T-helper 17 cell (primary cell): ENCODE results near the gene PLCH2. TPM values are rescaled to one million over a fixed set of nuclear protein-coding genes. Genes with fewer than 3 reads are reported as not detected.

Source experiments
- ATAC-seq: fragments of 150-1000 bp; cut with Tn5 transposase; 2 replicates; pipeline ENCODE4 v1.10.0; 2021; ENCODE audit warnings: mild to moderate bottlenecking, moderate library complexity
- DNase-seq, 3 donors: peaks; one replicate each; pipeline versions ENCODE4 v3.0.0 to v3.0.0-alpha.2; 2020 to 2021
- H3K9me3 ChIP-seq: one replicate; pipeline ENCODE4 v1.7.0; 2013; ENCODE audit warnings: low read length, mild to moderate bottlenecking; ENCODE audit not compliant: control insufficient read depth, poor library complexity, severe bottlenecking
- H3K27ac Mint-ChIP-seq: one replicate; pipeline ENCODE4 v1.8.0; 2022; ENCODE audit warnings: mild to moderate bottlenecking, moderate library complexity, mixed read lengths
- H3K27me3 Mint-ChIP-seq: one replicate; pipeline ENCODE4 v1.8.0; 2022; ENCODE audit warnings: mixed read lengths
- H3K36me3 Mint-ChIP-seq: one replicate; pipeline ENCODE4 v1.8.0; 2022; ENCODE audit warnings: low read depth, mixed read lengths
- H3K4me1 Mint-ChIP-seq: one replicate; pipeline ENCODE4 v1.8.0; 2022; ENCODE audit warnings: mild to moderate bottlenecking, mixed read lengths
- H3K4me3 Mint-ChIP-seq: one replicate; pipeline ENCODE4 v1.8.0; 2022; ENCODE audit warnings: mild to moderate bottlenecking, moderate library complexity, mixed read lengths
- total RNA-seq, 4 donors: library from RNA in 2 of 4; stranded (reverse) in 2 of 4; gene quantifications; one replicate each; pipeline ENCODE4 v1.2.3 and lab custom pipeline; 2022 to 2026

PLCH2 gene
- total RNA-seq, 2 donors from 2014 or later, result 30.0 to 39.3 TPM

DNA sequence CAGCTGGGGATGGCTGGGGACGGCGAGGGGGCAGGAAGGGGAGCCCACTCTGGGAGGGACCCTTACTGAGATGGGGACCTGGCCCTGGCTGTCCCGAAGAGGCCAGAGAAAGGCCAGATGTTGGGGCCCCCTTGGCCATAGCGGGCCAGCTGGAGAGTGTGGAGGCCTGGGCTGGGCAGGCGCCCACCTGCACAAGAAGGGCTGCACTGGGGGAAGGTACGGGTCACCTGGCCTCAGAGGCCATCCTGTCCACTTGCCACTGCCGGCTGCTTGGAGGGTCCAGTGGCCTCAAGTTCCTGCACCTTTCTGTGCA, 5.0 kb upstream of the PLCH2 start:
- no peak overlapping the region for H3K4me3 Mint-ChIP-seq
- DNase-seq (no peak), ATAC-seq (no peak)
- H3K27ac Mint-ChIP-seq, result no peak overlapping the region
- no peaks in the 10 kb centered on the region for H3K36me3 Mint-ChIP-seq
- no peaks in the 10 kb centered on the region for H3K27me3 Mint-ChIP-seq
- no peaks in the 10 kb centered on the region for H3K9me3 ChIP-seq
- peaks cover 2% of the 10 kb centered on the region for H3K4me1 Mint-ChIP-seq

DNA sequence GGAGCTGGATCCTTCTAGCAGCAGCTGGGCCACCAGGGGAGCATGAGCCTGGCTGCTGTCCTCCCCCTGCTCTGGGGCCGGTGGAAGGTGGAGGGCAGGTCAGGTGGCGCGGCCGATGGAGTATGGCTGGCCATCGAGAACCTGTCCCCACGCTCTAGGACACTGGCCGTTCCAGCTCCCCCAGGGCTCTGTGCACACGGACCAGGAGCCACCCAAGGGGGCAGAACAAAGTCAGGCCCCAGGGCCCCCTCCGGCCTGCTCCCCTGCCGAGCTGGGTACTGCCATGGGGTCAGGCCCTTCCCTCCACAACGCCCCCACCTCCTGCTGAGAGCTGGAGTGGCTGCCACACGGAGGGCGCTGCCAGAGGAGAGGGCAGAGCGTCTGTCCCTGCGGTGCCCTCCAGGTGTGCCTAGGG, 4.5 kb upstream of the PLCH2 start:
- H3K9me3 ChIP-seq, result no peaks in the 10 kb centered on the region
- Mint-ChIP-seq H3K4me1 (peaks cover under 1% of the 10 kb centered on the region), H3K36me3 (no peaks in the 10 kb centered on the region), H3K27me3 (no peaks in the 10 kb centered on the region), H3K27ac (no peak overlapping the region), H3K4me3 (no peak overlapping the region)
- ATAC-seq (no peak), DNase-seq (no peak)

DNA sequence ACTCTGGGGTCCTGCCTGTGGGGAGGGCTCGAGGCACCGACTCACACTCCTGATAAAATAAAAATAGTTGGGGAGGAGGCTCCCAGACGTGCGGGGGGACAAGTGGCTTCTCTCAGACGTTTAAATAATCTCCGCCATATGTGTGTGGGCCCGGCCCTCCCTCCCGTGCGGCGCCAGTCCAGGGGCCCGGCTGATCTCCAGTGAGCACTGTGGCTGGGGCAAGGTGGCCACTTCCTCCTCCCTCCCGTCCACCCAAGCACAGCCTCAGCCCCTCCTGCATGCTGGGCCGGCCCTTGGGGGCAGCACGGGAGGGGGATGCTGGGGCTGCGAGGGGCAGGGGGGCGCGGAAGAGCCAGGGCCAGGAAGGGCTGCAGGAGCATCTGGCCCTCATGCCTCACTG, 4.0 kb upstream of the PLCH2 start:
- ATAC-seq (no peak), DNase-seq (no peak)
- no peaks in the 10 kb centered on the region for H3K36me3 Mint-ChIP-seq
- H3K4me1 Mint-ChIP-seq, result no peaks in the 10 kb centered on the region
- H3K9me3 ChIP-seq, result no peaks in the 10 kb centered on the region
- H3K27me3 Mint-ChIP-seq, result no peaks in the 10 kb centered on the region
- H3K27ac Mint-ChIP-seq, result no peak overlapping the region
- H3K4me3 Mint-ChIP-seq, result no peak overlapping the region

- no peaks in the 10 kb centered on the region for H3K9me3 ChIP-seq
- H3K4me1 Mint-ChIP-seq, result no peaks in the 10 kb centered on the region
- no peaks in the 10 kb centered on the region for H3K36me3 Mint-ChIP-seq
- H3K4me3 Mint-ChIP-seq, result no peak overlapping the region
- DNase-seq (no peak), ATAC-seq (no peak)
- no peak overlapping the region for H3K27ac Mint-ChIP-seq
- H3K27me3 Mint-ChIP-seq, result no peaks in the 10 kb centered on the region
Observed at GRCh38 chr1:2472561-2473177, 3.4 kb upstream of the PLCH2 start.

DNA sequence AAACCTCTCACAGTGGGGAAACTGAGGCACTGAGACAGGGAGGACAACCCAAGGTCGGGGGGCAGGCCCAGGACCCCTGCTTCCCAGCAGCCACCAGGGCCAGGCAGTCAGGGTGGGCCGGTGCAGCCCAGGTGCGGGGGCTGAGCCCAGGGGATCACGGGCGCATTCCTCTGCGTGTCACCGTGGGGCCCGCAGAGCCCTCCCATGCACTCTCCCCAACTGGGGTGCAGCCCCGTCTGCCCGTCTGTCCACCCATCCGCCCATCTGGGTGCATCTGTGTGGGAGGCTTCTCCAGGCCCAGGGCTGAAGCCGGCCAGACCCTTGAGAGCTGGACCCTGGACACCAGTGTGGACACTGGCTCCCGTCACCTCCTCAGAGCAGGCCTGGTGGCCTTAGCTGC, 2.9 kb upstream of the PLCH2 start:
- Mint-ChIP-seq H3K27me3 (no peaks in the 10 kb centered on the region), H3K27ac (no peak overlapping the region), H3K4me3 (no peak overlapping the region), H3K36me3 (no peaks in the 10 kb centered on the region), H3K4me1 (no peaks in the 10 kb centered on the region)
- DNase-seq (no peak), ATAC-seq (no peak)
- no peaks in the 10 kb centered on the region for H3K9me3 ChIP-seq

GRCh38 chr1:2474104-2474844, 1.8 kb upstream of the PLCH2 start:
- DNase-seq (no peak), ATAC-seq (no peak)
- Mint-ChIP-seq H3K27ac (no peak overlapping the region), H3K4me3 (no peak overlapping the region), H3K27me3 (no peaks in the 10 kb centered on the region), H3K4me1 (no peaks in the 10 kb centered on the region), H3K36me3 (no peaks in the 10 kb centered on the region)
- no peaks in the 10 kb centered on the region for H3K9me3 ChIP-seq

GRCh38 chr1:2474933-2475371, 1.1 kb upstream of the PLCH2 start:
- H3K4me3 Mint-ChIP-seq, result no peak overlapping the region
- no peaks in the 10 kb centered on the region for H3K9me3 ChIP-seq
- H3K4me1 Mint-ChIP-seq, result no peaks in the 10 kb centered on the region
- no peaks in the 10 kb centered on the region for H3K36me3 Mint-ChIP-seq
- ATAC-seq (no peak), DNase-seq (no peak)
- H3K27me3 Mint-ChIP-seq, result no peaks in the 10 kb centered on the region
- H3K27ac Mint-ChIP-seq, result no peak overlapping the region

GRCh38 chr1:2475571-2475970, 518 bp upstream of the PLCH2 start:
- no peak overlapping the region for H3K4me3 Mint-ChIP-seq
- DNase-seq, result no peak
- H3K4me1 Mint-ChIP-seq, result no peaks in the 10 kb centered on the region
- no peak overlapping the region for H3K27ac Mint-ChIP-seq
- no peaks in the 10 kb centered on the region for H3K36me3 Mint-ChIP-seq
- no peaks in the 10 kb centered on the region for H3K9me3 ChIP-seq
- ATAC-seq, result no peak
- no peaks in the 10 kb centered on the region for H3K27me3 Mint-ChIP-seq

GRCh38 chr1:2477309-2477708, 1.2 kb downstream of the PLCH2 start:
- H3K4me3 Mint-ChIP-seq, result no peak overlapping the region
- H3K36me3 Mint-ChIP-seq, result no peaks in the 10 kb centered on the region
- ATAC-seq (no peak), DNase-seq (no peak)
- no peaks in the 10 kb centered on the region for H3K27me3 Mint-ChIP-seq
- H3K27ac Mint-ChIP-seq, result no peak overlapping the region
- no peaks in the 10 kb centered on the region for H3K4me1 Mint-ChIP-seq
- H3K9me3 ChIP-seq, result no peaks in the 10 kb centered on the region

DNA sequence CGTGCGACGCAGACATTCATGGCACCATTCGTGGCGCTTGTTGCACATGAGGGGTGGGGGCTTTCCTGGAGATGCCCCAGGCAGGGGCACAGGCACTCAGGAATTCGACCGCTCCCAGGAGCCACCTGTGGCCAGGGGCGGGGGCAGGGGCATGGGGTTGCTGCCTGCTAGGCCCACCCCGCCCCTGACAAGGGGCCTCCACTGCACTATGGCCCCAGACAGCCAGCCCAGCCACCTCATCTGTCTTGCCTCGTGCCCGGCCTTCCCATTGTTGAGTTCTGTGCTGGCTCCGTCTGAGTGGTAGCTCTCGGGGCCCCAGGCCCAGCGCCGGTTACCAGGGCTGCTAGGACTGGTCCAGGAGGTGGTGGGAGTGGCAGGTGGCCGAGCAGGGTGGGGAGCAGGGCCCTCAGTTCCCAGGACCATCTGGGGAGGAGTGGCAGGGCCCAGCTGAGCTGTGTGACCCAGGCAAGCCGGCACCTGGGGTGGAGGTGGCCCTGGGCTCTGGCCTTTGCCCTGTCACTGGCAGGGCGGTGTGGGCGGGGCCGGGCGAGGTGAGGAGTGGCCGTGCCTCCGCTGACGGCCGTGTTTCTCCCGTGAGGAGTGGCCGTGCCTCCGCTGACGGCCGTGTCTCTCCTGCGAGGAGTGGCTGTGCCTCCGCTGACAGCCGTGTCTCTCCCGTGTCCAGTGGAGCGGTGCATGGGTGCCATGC, 1.9 kb downstream of the PLCH2 start:
- Mint-ChIP-seq H3K27me3 (no peaks in the 10 kb centered on the region), H3K36me3 (no peaks in the 10 kb centered on the region), H3K4me1 (no peaks in the 10 kb centered on the region), H3K27ac (no peak overlapping the region), H3K4me3 (no peak overlapping the region)
- ATAC-seq, result no peak
- no peak for DNase-seq
- H3K9me3 ChIP-seq, result no peaks in the 10 kb centered on the region

- no peak for ATAC-seq
- H3K4me3 Mint-ChIP-seq, result no peak overlapping the region
- peaks cover 3% of the 10 kb centered on the region for H3K4me1 Mint-ChIP-seq
- H3K27me3 Mint-ChIP-seq, result no peaks in the 10 kb centered on the region
- H3K9me3 ChIP-seq, result no peaks in the 10 kb centered on the region
- H3K27ac Mint-ChIP-seq, result no peak overlapping the region
- DNase-seq, result no peak
- H3K36me3 Mint-ChIP-seq, result no peaks in the 10 kb centered on the region
Observed at GRCh38 chr1:2479186-2479585, 3.1 kb downstream of the PLCH2 start.

DNA sequence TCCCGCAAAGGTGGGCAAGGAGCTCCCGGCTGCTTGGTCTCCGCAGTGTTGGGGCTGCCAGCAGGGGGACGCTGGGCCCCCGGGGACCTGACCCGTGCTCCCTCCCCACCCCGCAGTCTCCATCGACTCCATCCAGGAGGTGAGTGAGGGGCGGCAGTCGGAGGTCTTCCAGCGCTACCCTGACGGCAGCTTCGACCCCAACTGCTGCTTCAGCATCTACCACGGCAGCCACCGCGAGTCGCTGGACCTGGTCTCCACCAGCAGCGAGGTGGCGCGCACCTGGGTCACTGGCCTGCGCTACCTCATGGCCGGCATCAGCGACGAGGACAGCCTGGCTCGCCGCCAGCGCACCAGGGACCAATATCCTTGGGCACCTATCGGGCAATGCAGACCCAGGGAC, 3.5 kb downstream of the PLCH2 start:
- peaks cover 3% of the 10 kb centered on the region for H3K4me1 Mint-ChIP-seq
- no peak overlapping the region for H3K27ac Mint-ChIP-seq
- no peak for DNase-seq
- no peaks in the 10 kb centered on the region for H3K27me3 Mint-ChIP-seq
- H3K4me3 Mint-ChIP-seq, result no peak overlapping the region
- no peaks in the 10 kb centered on the region for H3K36me3 Mint-ChIP-seq
- no peak for ATAC-seq
- no peaks in the 10 kb centered on the region for H3K9me3 ChIP-seq

DNA sequence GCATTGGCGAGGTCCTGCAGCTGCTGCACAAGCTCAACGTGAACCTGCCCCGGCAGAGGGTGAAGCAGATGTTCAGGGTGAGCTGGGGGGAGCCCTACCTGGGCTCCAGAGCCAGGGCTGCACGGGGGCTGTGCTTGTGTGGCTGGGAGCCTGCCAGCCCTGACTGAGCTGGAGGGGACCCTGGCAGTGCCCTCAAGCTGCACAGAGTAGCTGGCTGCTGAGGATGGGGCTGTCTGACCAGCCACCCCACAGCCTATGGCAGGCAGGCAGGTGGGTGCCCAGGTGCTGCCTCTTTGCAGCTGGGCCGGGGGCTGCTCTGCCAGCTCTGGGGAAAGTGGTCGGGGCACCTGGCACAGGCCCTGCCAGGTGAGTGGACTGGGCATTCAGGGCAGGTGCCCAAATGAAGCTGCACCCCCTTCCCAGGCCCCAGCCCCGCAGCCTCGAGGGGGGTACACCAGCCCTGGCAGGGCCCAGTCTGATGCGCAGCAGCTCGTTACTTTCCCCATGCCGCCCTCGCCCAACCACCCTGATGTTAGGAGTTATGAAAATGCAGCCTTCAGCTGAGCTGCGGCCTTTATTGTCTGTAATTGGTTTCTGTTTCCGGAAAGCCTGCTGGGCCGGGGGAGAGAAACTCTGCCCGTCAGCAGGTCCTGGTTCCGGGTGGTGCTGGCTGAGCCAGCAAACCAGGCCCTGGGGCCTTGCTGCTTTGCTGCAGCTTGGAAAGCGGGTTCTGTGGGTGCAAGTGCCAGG, 4.3 kb downstream of the PLCH2 start:
- H3K4me1 Mint-ChIP-seq, result peaks cover 6% of the 10 kb centered on the region
- H3K27me3 Mint-ChIP-seq, result no peaks in the 10 kb centered on the region
- H3K4me3 Mint-ChIP-seq, result no peak overlapping the region
- no peaks in the 10 kb centered on the region for H3K36me3 Mint-ChIP-seq
- DNase-seq, result no peak
- ATAC-seq, result no peak
- no peaks in the 10 kb centered on the region for H3K9me3 ChIP-seq
- no peak overlapping the region for H3K27ac Mint-ChIP-seq
